GM19025 (cell line): ENCODE data around the gene NECAB3.

Experiments
- ATAC-seq: cut with Tn5 transposase; IDR thresholded peaks from one replicate; pipeline ENCODE4 v1.9.1; 2021; ENCODE audit warnings: mild to moderate bottlenecking, low read depth, moderate library complexity; ENCODE audit not compliant: unreplicated experiment

Gene NECAB3

GRCh38 chr20:33679758-33680485 is 5.7 kb upstream of the NECAB3 start:
- peak; percentile 63 for ATAC-seq

- ATAC-seq, result no peak
Measured at GRCh38 chr20:33677991-33678702, 3.9 kb upstream of the NECAB3 start.

GRCh38 chr20:33676652-33677645 is 2.7 kb upstream of the NECAB3 start:
- no peak for ATAC-seq

- no peak for ATAC-seq
Measured at GRCh38 chr20:33676121-33676520, 1.9 kb upstream of the NECAB3 start.

- no peak for ATAC-seq
Measured at GRCh38 chr20:33675136-33675959, 1.1 kb upstream of the NECAB3 start.

GRCh38 chr20:33673410-33674293 is 576 bp downstream of the NECAB3 start:
- no peak for ATAC-seq

GRCh38 chr20:33673114-33673409 is 1.2 kb downstream of the NECAB3 start:
- ATAC-seq, result no peak

GRCh38 chr20:33672426-33673113 is 1.7 kb downstream of the NECAB3 start:
- ATAC-seq, result no peak

GRCh38 chr20:33671573-33672288 is 2.5 kb downstream of the NECAB3 start:
- no peak for ATAC-seq

GRCh38 chr20:33670715-33671499 is 3.3 kb downstream of the NECAB3 start:
- ATAC-seq, result no peak

- no peak for ATAC-seq
Measured at GRCh38 chr20:33669873-33670640, 4.2 kb downstream of the NECAB3 start.

GRCh38 chr20:33669224-33669623 is 5.0 kb downstream of the NECAB3 start:
- no peak for ATAC-seq

GRCh38 chr20:33668466-33669155 is 5.6 kb downstream of the NECAB3 start:
- no peak for ATAC-seq

- peak; percentile 32 for ATAC-seq
Measured at GRCh38 chr20:33667676-33668465, 6.4 kb downstream of the NECAB3 start.

- ATAC-seq, result peak; percentile 2
Measured at GRCh38 chr20:33667245-33667675, 7.0 kb downstream of the NECAB3 start.
